Epithelial cell of proximal tubule (primary cell): ENCODE measurements around the gene ZNF394. TPM values are rescaled to one million over a fixed set of nuclear protein-coding genes. Genes with fewer than 3 reads are reported as not detected.
"Not testable (repeated sequence)": the region's sequence is repeated elsewhere in the genome, so short reads cannot be mapped to it uniquely, and the experiment has no call there.

Experiments used
- DNase-seq: peaks from one replicate; pipeline ENCODE4 v3.0.0-alpha.2; 2011; ENCODE audit warnings: low read depth
- H3K4me3 ChIP-seq: 2 replicates; pipeline ENCODE4 v1.5.1; 2011; ENCODE audit warnings: low read depth, mild to moderate bottlenecking, low read length
- CTCF ChIP-seq: conservative IDR thresholded peaks from 2 replicates; pipeline ENCODE4 v1.5.1; 2012; ENCODE audit warnings: low read depth, mild to moderate bottlenecking, low read length
- total RNA-seq: library from RNA; depleted of rRNA; stranded (reverse); fragments of >200 nt; gene quantifications from 2 replicates; pipeline ENCODE4 v1.2.3, GENCODE V29; 2015

The ZNF394 gene
- total RNA-seq, 1 donor from 2014 or later = 15.7 TPM

DNA sequence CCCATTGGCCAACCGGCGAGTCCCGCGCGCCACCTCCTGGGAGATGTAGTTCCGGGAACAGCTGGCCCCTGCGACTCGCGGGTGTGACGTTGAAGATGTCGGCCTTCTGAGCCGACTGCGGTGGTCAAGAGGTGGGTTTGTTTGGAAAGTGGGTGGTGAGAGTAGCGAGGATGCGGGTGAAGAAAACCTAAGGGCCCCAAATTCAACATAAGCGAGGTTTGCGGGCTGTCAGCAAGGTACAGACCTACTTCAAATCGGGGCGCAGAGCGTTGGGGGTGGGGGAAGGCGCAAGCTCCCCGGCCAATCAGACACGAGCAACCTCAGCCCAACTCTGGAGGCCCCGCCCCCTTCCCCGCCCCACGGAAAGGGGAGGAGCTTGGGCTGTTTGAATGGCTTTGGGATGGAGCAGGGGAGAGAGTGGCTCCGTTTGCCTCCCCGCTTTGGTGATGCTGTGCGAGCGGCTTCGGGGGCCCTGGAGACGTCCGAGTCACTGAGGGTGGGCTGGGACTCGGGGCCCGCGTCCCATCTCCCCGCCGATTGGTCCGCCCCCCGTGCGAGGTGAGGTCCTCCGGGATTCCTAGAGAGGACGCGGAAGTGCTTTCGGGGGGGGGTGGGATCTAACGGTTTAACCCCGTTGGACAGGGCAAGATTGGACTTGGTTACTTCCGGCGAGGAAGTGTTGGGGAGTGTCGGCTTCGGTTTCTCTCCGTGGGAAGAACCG is 4.7 kb upstream of the ZNF394 start, which contains the start of gene ZKSCAN5:
ZKSCAN5 (plus strand) TSS at position 60 of the 721 bp plus-strand sequence. CDS start 1,383 bp downstream, outside the sequence.
- DNase-seq = peak; percentile 74
- no peak for TF ChIP-seq CTCF
- peak within 1 kb of the TSS; percentile 77 for H3K4me3 ChIP-seq

DNA sequence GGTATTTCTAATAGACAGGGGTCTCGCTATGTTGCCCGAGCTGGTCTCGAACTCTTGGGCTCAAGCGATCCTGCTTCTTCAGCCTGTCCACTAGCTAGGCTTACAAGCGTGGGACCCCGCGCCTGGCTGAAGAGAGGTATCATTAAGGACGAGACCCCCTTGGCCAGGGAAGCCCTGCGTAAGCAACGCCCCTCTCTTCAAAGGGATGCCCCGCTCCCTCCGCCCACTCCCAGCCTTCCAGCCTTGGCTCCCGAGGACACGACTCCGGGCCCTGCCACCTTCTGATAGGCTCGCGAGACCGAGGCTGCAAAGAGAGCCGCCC is 4.2 kb upstream of the ZNF394 start:
- no peak for TF ChIP-seq CTCF
- peak overlapping the region; percentile 77 for H3K4me3 ChIP-seq
- no peak for DNase-seq

DNA sequence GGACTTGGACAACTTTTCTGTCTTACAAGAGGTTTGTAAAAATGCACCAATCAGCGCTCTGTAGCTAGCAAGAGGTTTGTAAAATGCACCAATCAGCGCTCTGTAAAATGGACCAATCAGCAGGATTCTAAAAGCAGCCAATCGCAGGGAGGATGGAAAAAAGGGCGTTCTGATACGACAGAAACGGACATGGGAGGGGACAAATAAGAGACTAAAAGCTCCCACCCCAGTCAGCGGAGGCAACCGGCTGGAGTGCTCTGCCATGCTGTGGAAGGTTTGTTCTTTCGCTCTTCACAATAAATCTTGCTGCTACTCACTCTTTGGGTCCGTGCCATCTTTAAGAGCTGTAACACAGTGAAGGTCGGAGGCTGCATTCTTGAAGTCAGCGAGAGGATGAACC is 1.2 kb upstream of the ZNF394 start:
- not testable (repeated sequence) for DNase-seq
- H3K4me3 ChIP-seq = peak overlapping the region; percentile 100

GRCh38 chr7:99500637-99501009 is 542 bp upstream of the ZNF394 start:
- H3K4me3 ChIP-seq = peak overlapping the region; percentile 100
- DNase-seq = no peak
- TF ChIP-seq CTCF = no peak

DNA sequence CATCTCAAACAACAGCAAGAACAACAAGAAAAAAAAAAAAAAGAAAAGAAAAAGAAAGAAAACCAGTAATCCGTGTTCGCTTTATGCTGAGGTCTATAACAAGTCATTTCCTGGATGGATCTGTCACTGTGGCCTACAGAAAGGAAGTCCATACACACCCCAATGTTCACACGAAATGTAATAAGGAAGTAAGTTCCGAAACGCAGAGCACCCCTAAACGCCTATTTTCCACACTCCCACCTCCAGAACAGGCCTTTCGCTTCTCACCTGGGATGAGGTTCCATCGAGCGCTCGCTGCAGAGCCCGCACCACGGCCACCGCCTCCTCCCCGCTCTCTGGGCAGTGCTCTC is 735 bp downstream of the ZNF394 start:
- TF ChIP-seq CTCF = no peak
- peak overlapping the region; percentile 100 for H3K4me3 ChIP-seq
- no peak for DNase-seq

- TF ChIP-seq CTCF = no peak
- no peak for DNase-seq
- peak overlapping the region; percentile 100 for H3K4me3 ChIP-seq
Observed at GRCh38 chr7:99498546-99498944, 1.5 kb downstream of the ZNF394 start.

DNA sequence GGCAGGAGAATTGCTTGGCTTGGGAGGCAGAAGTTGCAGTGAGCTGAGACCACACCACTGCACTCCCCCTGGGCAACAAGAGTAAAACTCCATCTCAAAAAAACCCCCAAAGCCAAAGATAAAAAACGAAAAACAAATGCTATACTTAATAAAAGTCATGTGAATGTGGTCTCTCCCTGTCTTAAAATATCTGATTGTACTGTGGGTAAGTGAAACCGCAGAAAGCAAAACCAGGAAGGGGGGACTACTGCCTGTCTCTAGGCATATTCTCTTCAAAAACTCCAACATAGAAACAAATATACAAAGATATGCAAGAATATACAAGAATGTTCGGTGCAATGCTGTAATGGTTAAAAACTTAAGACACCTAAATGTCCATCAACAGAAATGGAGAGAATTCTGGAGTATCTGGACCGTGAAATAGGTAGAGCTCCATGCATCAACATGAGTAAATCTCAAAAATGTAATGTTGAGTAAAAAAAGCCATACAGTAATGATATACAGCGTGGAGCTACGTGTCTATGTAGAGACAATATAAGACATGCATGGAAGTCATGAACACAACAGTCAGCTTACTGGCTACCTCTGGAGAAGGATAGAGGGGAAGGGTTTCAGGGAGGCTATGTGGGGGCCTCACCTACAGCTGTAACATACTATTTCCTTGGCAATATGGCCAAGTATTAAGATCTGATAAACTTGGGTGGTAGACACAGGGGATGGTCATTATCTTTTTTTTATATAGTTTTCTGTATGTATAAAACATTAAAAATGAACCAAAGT is 2.1 kb downstream of the ZNF394 start:
- H3K4me3 ChIP-seq = peak overlapping the region; percentile 100
- DNase-seq = no peak
- no peak for TF ChIP-seq CTCF
